ENCODE results near the gene HAO1.
A peak's percentile ranks its signal among the peaks of the same experiment; 100 is the strongest.

Gene HAO1

GRCh38 chr20:7940341-7940740, at the start of gene HAO1:
HAO1 (minus strand) TSS chr20:7940458; CDS start chr20:7940422, 36 bp downstream.
- Histone ChIP-seq H3K27me3 (replicated peaks) (no peaks in the 10 kb centered on the region), H3K36me3 (replicated peaks) (no peaks in the 10 kb centered on the region), H3K4me3 (ENCODE audit: low read depth, low read length) (no peak within 1 kb of the TSS), H3K27ac (no peak within 1 kb of the TSS)
- in situ Hi-C loops (cut with HindIII; ENCODE audit: low pct_ligation_motif_present, low sequenced_read_pairs): no loop called here
- TF ChIP-seq CTCF (IDR thresholded peaks at IDR 0.05; ENCODE audit: low read depth, low read length, missing control alignments): no peak
- no peak for DNase-seq

GRCh38 chr20:7989379-7989778, 49.1 kb upstream of the HAO1 start:
- no peak for DNase-seq
- Histone ChIP-seq H3K36me3 (replicated peaks) (no peaks in the 10 kb centered on the region), H3K27me3 (replicated peaks) (no peaks in the 10 kb centered on the region), H3K4me3 (ENCODE audit: low read depth, low read length) (no peak overlapping the region), H3K27ac (no peak overlapping the region)
- no peak for TF ChIP-seq CTCF (IDR thresholded peaks at IDR 0.05; ENCODE audit: low read depth, low read length, missing control alignments)
- in situ Hi-C loops (cut with HindIII; ENCODE audit: low pct_ligation_motif_present, low sequenced_read_pairs): no loop called here

- TF ChIP-seq CTCF (IDR thresholded peaks at IDR 0.05; ENCODE audit: low read depth, low read length, missing control alignments): no peak
- DNase-seq: no peak
- Histone ChIP-seq H3K4me3 (ENCODE audit: low read depth, low read length) (no peak overlapping the region), H3K27ac (no peak overlapping the region), H3K36me3 (replicated peaks) (peaks cover 2% of the 10 kb centered on the region), H3K27me3 (replicated peaks) (no peaks in the 10 kb centered on the region)
- in situ Hi-C loops (cut with HindIII; ENCODE audit: low pct_ligation_motif_present, low sequenced_read_pairs): no loop called here
Measured at GRCh38 chr20:7985916-7986315, 45.7 kb upstream of the HAO1 start.

GRCh38 chr20:7984192-7984591, 43.9 kb upstream of the HAO1 start:
- in situ Hi-C loops (cut with HindIII; ENCODE audit: low pct_ligation_motif_present, low sequenced_read_pairs): no loop called here

GRCh38 chr20:7981374-7981773, 41.1 kb upstream of the HAO1 start:
- Histone ChIP-seq H3K36me3 (replicated peaks) (peaks cover 2% of the 10 kb centered on the region), H3K27ac (no peak overlapping the region), H3K27me3 (replicated peaks) (no peaks in the 10 kb centered on the region), H3K4me3 (ENCODE audit: low read depth, low read length) (no peak overlapping the region)
- DNase-seq: no peak
- in situ Hi-C loops (cut with HindIII; ENCODE audit: low pct_ligation_motif_present, low sequenced_read_pairs): no loop called here
- TF ChIP-seq CTCF (IDR thresholded peaks at IDR 0.05; ENCODE audit: low read depth, low read length, missing control alignments): no peak

More at GRCh38 chr20:7984192-7984591, 43.9 kb upstream of the HAO1 start:
- H3K36me3 ChIP-seq (replicated peaks): peaks cover 2% of the 10 kb centered on the region
- no peak overlapping the region for H3K27ac ChIP-seq
- no peak for DNase-seq
- no peaks in the 10 kb centered on the region for H3K27me3 ChIP-seq (replicated peaks)
- TF ChIP-seq CTCF (IDR thresholded peaks at IDR 0.05; ENCODE audit: low read depth, low read length, missing control alignments): no peak
- no peak overlapping the region for H3K4me3 ChIP-seq (ENCODE audit: low read depth, low read length)

- H3K27me3 ChIP-seq (replicated peaks): no peaks in the 10 kb centered on the region
- peaks cover 2% of the 10 kb centered on the region for H3K36me3 ChIP-seq (replicated peaks)
- no peak overlapping the region for H3K27ac ChIP-seq
- TF ChIP-seq CTCF (IDR thresholded peaks at IDR 0.05; ENCODE audit: low read depth, low read length, missing control alignments): peak; percentile 72
- in situ Hi-C loops (cut with HindIII; ENCODE audit: low pct_ligation_motif_present, low sequenced_read_pairs): no loop called here
- H3K4me3 ChIP-seq (ENCODE audit: low read depth, low read length): no peak overlapping the region
- DNase-seq: peak; percentile 47
Measured at GRCh38 chr20:7980332-7981046, 40.2 kb upstream of the HAO1 start.
